Thyroid gland (tissue), 4 donors: ENCODE data around the gene PRKCQ.

Experiments used
- POLR2A ChIP-seq, 2 donors: fragments of 450-650 bp; IDR thresholded peaks; one replicate each; pipeline ENCODE4 v1.6.1; 2017; ENCODE audit warnings: antibody characterized with exemption in 2 of 2, mild to moderate bottlenecking in 2 of 2, moderate library complexity in 1 of 2
- TF ChIP-seq, protein P1 (sequence below), 6 experiments: fragments of 200-600 bp in 3 of 6; fragments of 450-650 bp in 3 of 6; sonication (generic) in 3 of 6; IDR thresholded peaks; one replicate each; pipeline ENCODE4 v1.5.1; 2016 to 2019; ENCODE audit warnings: antibody characterized with exemption in 6 of 6, mild to moderate bottlenecking in 2 of 6, inconsistent platforms in 1 of 6, moderate library complexity in 1 of 6

DNA sequence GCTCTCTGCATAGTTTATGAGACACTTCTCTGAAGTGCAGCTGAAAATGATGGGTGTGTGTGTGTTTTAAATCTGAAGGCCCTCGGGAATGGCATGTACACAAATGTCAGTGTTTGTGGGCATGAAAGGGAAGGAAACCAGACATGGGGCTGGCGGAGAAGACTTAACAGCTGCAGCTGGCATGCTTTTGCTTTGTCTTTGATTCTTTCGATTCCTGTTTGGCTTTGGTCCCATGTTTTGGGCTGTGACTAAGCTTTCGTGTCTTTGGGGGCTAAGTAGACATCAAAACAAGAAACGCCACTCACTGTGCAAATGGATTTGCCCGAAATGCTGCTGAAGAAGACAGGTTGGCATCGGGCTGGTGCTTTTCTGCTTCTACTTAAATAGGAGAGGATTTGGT lies 198.0 kb downstream of the PRKCQ start:
- TF ChIP-seq, protein P1, sequence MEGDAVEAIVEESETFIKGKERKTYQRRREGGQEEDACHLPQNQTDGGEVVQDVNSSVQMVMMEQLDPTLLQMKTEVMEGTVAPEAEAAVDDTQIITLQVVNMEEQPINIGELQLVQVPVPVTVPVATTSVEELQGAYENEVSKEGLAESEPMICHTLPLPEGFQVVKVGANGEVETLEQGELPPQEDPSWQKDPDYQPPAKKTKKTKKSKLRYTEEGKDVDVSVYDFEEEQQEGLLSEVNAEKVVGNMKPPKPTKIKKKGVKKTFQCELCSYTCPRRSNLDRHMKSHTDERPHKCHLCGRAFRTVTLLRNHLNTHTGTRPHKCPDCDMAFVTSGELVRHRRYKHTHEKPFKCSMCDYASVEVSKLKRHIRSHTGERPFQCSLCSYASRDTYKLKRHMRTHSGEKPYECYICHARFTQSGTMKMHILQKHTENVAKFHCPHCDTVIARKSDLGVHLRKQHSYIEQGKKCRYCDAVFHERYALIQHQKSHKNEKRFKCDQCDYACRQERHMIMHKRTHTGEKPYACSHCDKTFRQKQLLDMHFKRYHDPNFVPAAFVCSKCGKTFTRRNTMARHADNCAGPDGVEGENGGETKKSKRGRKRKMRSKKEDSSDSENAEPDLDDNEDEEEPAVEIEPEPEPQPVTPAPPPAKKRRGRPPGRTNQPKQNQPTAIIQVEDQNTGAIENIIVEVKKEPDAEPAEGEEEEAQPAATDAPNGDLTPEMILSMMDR (IDR thresholded peaks at IDR 0.05), result no peak
- no peak for TF ChIP-seq POLR2A (IDR thresholded peaks at IDR 0.05)
